Stimulated activated naive CD8-positive, alpha-beta T cell treated with anti-CD3 and anti-CD28 coated beads, Interleukin-15, amount 100 ng/mL, for 72 hours (primary cell): ENCODE measurements around the gene RANBP3.

Source experiments
- ATAC-seq: fragments of 150-1000 bp; cut with Tn5 transposase; 2 replicates; pipeline ENCODE4 v1.10.0; 2021; ENCODE audit warnings: mild to moderate bottlenecking, moderate library complexity
- DNase-seq, 2 donors: peaks; one replicate each; pipeline ENCODE4 v3.0.0; 2021 to 2022
- H3K27ac Mint-ChIP-seq, 2 donors: one replicate each; pipeline ENCODE4 v1.8.0; 2022; ENCODE audit warnings: mild to moderate bottlenecking in 2 of 2, mixed read lengths in 2 of 2, moderate library complexity in 2 of 2
- H3K27me3 Mint-ChIP-seq: one replicate; pipeline ENCODE4 v1.8.0; 2022; ENCODE audit warnings: mixed read lengths
- H3K4me1 Mint-ChIP-seq: one replicate; pipeline ENCODE4 v1.8.0; 2022; ENCODE audit warnings: mild to moderate bottlenecking, mixed read lengths
- H3K4me3 Mint-ChIP-seq, 2 donors: one replicate each; pipeline ENCODE4 v1.8.0; 2022; ENCODE audit warnings: mild to moderate bottlenecking in 2 of 2, mixed read lengths in 2 of 2, moderate library complexity in 1 of 2
- H3K9me3 Mint-ChIP-seq, 2 donors: one replicate each; pipeline ENCODE4 v1.8.0; 2022; ENCODE audit warnings: mixed read lengths in 2 of 2

Gene RANBP3

DNA sequence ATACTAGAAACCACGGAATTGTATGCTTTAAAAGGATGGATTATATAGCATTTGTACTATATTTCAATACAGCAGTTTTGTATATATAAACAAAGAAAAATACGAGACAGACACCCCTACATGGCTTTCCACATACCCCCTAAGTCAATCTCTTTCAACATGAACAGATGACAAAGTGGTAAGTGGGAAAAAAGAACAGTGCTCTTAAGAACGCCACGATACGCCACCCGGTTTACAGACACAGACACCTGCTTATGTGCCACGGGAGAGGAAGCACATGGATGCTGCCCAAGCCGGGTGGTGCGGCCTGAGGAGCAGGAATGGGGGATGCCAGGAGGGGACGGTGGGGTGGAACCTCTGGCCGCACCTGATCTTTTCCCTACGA lies 55.8 kb downstream of the RANBP3 start:
- H3K27me3 Mint-ChIP-seq, result no peaks in the 10 kb centered on the region
- no peaks in the 10 kb centered on the region for H3K9me3 Mint-ChIP-seq
- no peak overlapping the region for H3K4me3 Mint-ChIP-seq
- no peak for ATAC-seq
- H3K27ac Mint-ChIP-seq, result no peak overlapping the region
- no peak for DNase-seq
- no peaks in the 10 kb centered on the region for H3K4me1 Mint-ChIP-seq

DNA sequence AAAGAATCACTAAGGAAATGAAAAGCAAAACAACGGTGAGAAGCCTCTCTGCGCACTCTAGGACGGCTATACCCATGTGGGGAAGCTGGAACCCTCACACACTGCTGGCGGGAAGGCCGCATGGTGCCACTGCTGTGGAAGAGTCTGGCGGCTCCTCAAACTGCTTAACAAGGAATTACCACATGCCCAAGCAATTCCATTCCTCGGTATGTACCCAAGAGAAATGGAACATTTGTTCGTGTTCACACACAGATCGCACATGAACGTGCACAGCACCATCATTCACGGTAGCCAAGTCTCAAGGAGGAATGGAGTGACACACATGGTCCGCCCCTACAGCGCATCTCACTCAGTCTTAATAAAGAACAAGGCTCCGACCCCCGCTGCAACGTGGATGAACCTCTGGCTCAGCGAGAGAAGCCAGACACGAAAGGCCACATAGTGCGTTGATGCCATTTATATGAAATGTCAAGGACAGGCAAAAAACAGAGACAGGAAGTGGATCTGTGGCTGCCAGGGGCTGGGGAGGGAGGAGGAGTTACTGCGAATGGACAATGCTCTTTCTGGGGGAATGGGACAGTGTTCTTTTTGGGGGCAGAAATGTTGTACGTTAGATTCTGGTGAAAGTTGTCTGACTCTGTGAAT lies 56.3 kb downstream of the RANBP3 start:
- no peaks in the 10 kb centered on the region for H3K9me3 Mint-ChIP-seq
- ATAC-seq (no peak), DNase-seq (no peak)
- H3K4me1 Mint-ChIP-seq, result no peaks in the 10 kb centered on the region
- H3K4me3 Mint-ChIP-seq, result no peak overlapping the region
- peak overlapping the region in 1 of 2 donors; percentile 6 for H3K27ac Mint-ChIP-seq
- no peaks in the 10 kb centered on the region for H3K27me3 Mint-ChIP-seq

DNA sequence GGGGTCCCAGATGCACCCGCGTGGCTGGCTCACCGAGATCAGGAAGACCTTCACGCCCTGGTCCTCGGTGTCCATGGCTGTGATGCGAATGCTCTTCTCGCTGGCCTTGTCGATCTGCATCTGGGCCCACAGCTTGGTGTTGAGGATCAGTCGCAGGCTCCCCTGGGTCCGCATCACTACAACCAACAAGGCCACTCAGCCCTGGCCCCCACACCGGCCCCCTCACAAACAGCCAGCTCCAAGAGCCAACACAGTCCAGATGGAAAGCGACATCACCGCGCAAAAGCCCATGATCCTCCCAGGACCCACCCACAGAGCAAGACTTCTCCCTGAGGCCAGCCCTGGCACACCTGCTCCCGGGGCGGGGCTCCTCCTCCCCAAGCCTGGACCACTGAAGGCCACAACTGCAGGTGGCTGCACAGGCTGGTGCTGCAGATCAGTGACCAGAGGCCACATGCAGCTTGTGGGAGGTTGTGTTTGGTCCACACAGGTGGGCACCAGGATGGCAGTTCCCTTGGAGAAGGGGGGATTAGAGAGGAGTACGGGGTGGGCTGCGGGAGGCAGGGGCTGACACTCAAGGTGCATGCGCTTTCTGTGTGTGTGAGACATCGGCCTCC lies 59.4 kb downstream of the RANBP3 start:
- Mint-ChIP-seq H3K27ac (peak overlapping the region in 1 of 2 donors; percentile 87), H3K4me1 (no peaks in the 10 kb centered on the region), H3K27me3 (no peaks in the 10 kb centered on the region), H3K4me3 (no peak overlapping the region), H3K9me3 (no peaks in the 10 kb centered on the region)
- DNase-seq (no peak), ATAC-seq (no peak)

DNA sequence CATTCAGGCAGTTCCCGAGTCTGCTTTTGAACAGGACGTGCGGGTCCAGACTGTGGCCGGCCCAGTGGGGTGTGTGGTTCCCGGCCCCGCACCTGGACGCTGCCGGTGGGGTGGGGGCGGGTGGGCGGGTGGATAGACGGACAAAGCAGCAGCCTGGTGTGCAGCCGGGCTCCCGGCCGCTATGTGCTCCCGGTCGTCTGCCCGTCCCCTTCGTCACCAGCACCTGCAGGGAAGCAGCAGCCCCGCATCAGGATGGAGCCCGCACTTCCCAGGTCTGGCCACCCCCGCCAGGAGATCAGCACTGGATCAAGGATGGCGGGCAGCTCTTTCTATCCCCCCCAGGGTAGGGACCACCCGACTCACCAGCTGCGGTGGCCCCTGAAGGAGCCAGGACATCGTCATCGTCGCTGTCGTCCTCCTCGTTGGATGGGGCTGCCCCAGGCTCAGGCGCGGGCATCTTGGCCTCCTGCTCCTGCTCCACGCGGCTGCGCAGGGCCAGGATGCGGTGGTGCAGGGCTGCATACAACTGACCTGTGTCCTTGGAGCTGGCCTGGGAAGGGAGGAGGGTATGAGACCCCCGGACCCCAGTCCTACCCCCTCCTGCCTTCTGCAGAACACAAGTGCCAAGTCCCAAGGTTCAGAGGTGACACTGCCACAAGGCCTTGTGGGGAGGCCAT lies 60.4 kb downstream of the RANBP3 start:
- Mint-ChIP-seq H3K27ac (no peak overlapping the region), H3K4me1 (no peaks in the 10 kb centered on the region), H3K27me3 (no peaks in the 10 kb centered on the region), H3K4me3 (no peak overlapping the region), H3K9me3 (no peaks in the 10 kb centered on the region)
- ATAC-seq (no peak), DNase-seq (no peak)

DNA sequence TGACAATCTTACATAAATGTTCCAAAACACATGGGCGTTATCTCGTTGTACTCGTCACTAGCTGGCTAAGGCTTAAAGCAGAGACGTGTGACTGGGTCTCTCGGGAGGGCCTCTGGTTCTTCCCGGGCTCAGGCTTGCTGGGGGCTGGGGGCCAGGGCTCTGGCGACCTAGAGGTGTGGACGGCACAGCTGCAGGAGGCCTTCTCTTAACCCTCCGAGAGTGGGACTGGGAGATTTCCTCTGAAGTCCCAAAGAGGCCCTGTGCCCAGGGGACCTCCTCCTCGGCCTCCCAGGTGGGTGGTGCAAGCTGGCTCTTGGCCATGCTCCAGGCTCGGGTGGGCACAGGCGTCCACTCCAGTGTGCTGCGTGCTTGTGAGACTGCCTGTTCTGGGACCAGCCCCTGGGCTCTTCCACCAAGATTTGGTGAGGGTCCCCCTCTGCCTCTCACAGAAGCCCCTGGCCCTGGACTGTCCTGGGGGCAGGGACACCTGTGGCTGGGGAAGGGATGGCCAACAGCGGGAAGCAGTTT lies 61.7 kb downstream of the RANBP3 start:
- DNase-seq (no peak), ATAC-seq (no peak)
- no peaks in the 10 kb centered on the region for H3K4me1 Mint-ChIP-seq
- H3K9me3 Mint-ChIP-seq, result no peaks in the 10 kb centered on the region
- no peaks in the 10 kb centered on the region for H3K27me3 Mint-ChIP-seq
- no peak overlapping the region for H3K27ac Mint-ChIP-seq
- H3K4me3 Mint-ChIP-seq, result no peak overlapping the region

DNA sequence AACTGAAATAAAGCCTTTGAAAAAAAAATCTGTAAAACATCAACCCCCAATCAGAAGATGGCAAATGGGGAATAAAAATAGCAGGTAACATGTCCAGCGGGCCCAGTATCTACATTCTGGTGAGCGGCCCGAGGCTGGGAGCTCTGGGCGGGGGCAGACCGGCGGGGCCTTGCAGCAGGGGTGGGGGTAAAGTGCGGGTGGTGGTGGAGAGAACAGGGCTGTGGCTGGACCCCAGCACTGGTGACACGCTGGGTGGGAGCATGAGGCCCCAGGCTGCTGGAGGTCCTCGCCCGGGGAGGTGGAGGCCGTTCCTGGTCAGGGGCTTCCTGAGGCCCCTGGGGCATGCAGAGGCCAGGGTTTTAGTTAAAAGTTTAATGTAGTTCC lies 62.2 kb downstream of the RANBP3 start:
- Mint-ChIP-seq H3K9me3 (no peaks in the 10 kb centered on the region), H3K27me3 (no peaks in the 10 kb centered on the region), H3K4me3 (no peak overlapping the region), H3K4me1 (no peaks in the 10 kb centered on the region), H3K27ac (no peak overlapping the region)
- DNase-seq, result no peak
- peak; percentile 26 for ATAC-seq

DNA sequence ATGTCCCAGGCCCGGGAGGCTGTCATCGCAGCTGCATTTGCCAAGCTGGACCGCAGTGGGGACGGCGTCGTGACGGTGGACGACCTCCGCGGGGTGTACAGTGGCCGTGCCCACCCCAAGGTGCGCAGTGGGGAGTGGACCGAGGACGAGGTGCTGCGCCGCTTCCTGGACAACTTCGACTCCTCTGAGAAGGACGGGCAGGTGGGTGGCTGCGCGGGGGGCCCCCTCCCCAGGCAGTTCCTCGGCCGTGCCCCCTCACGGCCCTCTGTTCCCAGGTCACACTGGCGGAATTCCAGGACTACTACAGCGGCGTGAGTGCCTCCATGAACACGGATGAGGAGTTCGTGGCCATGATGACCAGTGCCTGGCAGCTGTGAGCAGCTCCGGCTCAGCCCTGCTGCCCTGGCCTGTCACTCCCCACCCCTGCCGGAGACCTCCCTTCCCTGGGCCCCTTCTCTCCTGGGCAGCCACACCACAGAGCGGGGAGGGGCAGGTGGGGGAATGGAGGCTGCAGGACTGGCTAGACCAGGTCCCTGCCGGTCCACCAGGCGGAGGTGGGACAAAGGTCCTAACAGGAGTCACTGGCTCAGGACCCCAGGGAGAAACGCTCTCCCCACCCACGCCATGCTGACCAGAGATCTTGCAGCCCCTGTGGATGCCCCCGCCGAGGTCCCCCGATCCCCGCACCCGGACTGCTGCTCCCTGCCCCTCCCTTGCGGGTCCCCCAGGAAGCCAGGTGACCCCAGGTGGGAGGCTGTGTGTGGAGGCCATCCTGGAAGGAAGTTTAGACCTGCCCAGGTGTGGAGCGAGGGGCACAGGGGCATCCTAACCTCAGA lies 62.8 kb downstream of the RANBP3 start:
- no peak overlapping the region for H3K4me3 Mint-ChIP-seq
- no peaks in the 10 kb centered on the region for H3K27me3 Mint-ChIP-seq
- H3K4me1 Mint-ChIP-seq, result no peaks in the 10 kb centered on the region
- DNase-seq (no peak), ATAC-seq (peak; percentile 23)
- peak overlapping the region in 1 of 2 donors; percentile 85 for H3K27ac Mint-ChIP-seq
- H3K9me3 Mint-ChIP-seq, result no peaks in the 10 kb centered on the region

DNA sequence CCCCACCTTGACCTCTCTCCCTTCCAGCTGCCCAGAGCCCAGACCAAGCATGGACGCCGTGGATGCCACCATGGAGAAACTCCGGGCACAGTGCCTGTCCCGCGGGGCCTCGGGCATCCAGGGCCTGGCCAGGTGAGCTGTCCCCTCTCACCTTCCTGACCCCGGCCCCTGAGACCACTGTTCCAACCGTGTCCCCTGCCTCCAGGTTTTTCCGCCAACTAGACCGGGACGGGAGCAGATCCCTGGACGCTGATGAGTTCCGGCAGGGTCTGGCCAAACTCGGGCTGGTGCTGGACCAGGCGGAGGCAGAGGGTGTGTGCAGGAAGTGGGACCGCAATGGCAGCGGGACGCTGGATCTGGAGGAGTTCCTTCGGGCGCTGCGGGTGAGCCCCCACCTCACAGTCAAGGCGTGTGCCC lies 63.6 kb downstream of the RANBP3 start:
- no peaks in the 10 kb centered on the region for H3K27me3 Mint-ChIP-seq
- H3K4me1 Mint-ChIP-seq, result no peaks in the 10 kb centered on the region
- H3K9me3 Mint-ChIP-seq, result no peaks in the 10 kb centered on the region
- H3K27ac Mint-ChIP-seq, result peak overlapping the region; percentile 40 to 85
- DNase-seq (no peak), ATAC-seq (peak; percentile 7)
- H3K4me3 Mint-ChIP-seq, result no peak overlapping the region

DNA sequence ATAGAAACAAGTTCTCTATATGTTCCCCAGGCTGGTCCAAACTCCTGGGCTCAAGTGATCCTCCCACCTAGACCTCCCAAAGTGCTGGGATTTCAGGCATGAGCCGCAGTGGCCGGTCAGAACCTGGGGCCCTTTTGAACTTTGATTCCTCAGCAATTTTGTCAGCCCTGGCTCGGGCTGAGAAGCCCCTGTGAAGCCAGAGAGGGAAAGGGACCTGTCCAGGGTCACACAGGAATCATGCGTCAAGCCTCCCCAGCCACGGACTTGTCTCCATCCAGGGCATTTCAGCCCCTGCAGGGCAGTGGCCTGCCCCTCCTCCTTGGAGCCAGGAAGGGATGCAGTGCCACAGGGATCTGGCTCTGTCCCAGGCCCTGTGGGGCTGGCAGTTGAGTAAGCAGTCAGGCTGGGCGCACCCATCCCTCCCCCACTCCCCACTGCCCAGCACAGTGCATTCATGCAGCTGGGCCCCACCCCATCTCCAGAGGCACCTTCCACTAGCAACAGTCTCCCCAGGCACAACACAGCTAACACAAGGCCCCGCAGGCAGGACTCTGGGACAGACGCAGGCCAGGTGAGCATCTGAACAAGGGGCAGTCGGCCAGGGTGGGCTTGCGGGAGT lies 64.1 kb downstream of the RANBP3 start, which contains the start of gene CAPS:
TSS of gene CAPS (plus strand) at position 516 of the 619 bp plus-strand sequence. CDS start 153 bp downstream, outside the sequence.
- H3K9me3 Mint-ChIP-seq, result no peaks in the 10 kb centered on the region
- no peaks in the 10 kb centered on the region for H3K27me3 Mint-ChIP-seq
- peak within 1 kb of the TSS; percentile 76 to 85 for H3K27ac Mint-ChIP-seq
- H3K4me3 Mint-ChIP-seq, result no peak within 1 kb of the TSS
- no peaks in the 10 kb centered on the region for H3K4me1 Mint-ChIP-seq
- DNase-seq, result no peak
- ATAC-seq, result no peak

DNA sequence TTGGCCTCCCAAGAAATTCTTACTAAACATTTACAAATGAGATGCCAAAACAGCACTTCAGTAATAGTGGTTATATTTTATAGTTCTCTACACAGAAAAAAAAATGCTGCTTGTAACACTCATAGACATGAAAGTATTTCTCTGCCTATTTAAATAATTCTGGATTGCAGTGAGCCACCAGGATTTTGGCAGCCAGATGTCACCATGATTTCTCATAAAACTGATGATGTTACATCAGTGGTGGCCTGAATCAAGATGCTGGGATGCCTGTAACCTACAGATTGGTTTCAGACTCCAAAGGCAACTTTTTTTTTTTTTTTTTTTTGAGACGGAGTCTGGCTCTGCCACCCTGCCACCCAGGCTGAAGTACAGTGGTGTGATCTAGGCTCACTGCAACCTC lies 66.6 kb downstream of the RANBP3 start:
- peaks cover 18% of the 10 kb centered on the region for H3K4me1 Mint-ChIP-seq
- H3K4me3 Mint-ChIP-seq, result no peak overlapping the region
- H3K27ac Mint-ChIP-seq, result no peak overlapping the region
- H3K27me3 Mint-ChIP-seq, result no peaks in the 10 kb centered on the region
- DNase-seq, result no peak
- ATAC-seq, result no peak
- H3K9me3 Mint-ChIP-seq, result no peaks in the 10 kb centered on the region

DNA sequence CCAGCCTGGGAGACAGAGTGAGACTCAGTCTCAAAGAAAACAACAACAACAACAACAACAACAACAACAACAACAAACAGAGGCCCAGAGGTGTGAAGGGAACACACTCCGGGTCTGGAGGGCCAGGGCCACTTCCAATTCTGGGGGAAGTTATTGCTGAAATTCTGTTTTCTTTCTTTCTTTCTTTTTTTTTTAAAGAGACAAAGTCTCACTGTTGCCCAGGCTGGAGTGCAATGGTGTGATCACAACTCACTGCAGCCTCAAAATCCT lies 67.4 kb downstream of the RANBP3 start:
- no peak overlapping the region for H3K4me3 Mint-ChIP-seq
- no peak for DNase-seq
- peak overlapping the region in 1 of 2 donors; percentile 86 for H3K27ac Mint-ChIP-seq
- H3K27me3 Mint-ChIP-seq, result no peaks in the 10 kb centered on the region
- H3K9me3 Mint-ChIP-seq, result no peaks in the 10 kb centered on the region
- H3K4me1 Mint-ChIP-seq, result peaks cover 26% of the 10 kb centered on the region
- ATAC-seq, result no peak

DNA sequence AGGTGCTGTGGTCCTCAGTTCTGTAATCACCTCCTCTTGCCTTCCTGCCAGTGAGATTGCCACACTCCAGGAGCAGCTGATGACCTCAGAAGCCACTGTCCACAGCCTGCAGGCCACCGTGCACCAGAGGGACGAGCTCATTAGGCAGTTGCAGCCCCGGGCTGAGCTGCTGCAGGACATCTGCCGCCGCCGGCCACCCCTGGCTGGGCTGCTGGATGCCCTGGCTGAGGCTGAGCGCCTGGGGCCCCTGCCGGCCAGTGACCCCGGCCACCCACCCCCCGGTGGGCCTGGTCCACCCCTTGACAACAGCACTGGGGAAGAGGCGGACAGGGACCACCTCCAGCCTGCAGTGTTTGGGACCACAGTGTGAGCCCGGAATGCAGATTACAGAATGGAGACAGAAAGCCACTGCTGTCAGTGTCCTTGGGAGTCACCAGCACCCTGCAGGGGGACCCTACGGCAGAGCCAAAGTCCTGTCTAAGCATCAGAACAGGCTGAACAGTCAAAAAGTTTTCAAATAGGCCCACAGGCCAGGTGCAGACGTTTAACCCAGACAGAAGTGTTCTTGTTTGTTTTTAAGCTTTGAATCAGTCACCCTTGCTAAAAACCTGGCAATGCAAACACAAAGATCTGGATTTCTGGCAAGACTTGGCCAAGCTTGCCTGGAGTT lies 69.0 kb downstream of the RANBP3 start:
- Mint-ChIP-seq H3K9me3 (no peaks in the 10 kb centered on the region), H3K27ac (peak overlapping the region in 1 of 2 donors; percentile 19), H3K4me3 (no peak overlapping the region), H3K27me3 (no peaks in the 10 kb centered on the region), H3K4me1 (peaks cover 29% of the 10 kb centered on the region)
- DNase-seq (no peak), ATAC-seq (no peak)

DNA sequence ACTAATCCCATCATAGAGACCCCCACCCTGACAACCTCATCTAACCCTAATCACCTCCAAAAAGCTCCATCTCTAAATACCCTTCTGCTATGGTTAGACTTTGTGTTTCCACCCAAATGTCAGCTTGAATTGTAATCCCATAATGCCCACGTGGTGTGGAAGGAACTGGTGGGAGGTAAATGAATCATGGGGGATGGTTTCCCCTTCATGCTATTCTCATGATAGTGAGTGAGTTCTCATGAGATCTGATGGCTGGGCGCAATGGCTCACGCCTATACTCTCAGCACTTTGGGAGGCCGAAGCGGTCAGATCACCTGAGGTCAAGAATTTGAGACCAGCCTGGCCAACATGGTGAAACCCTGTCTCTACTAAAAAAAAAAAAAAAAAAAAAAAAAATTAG lies 70.7 kb downstream of the RANBP3 start:
- Mint-ChIP-seq H3K27ac (peak overlapping the region in 1 of 2 donors; percentile 35), H3K4me1 (peaks cover 44% of the 10 kb centered on the region), H3K9me3 (no peaks in the 10 kb centered on the region), H3K27me3 (no peaks in the 10 kb centered on the region), H3K4me3 (peak overlapping the region; percentile 28 to 61)
- no peak for DNase-seq
- ATAC-seq, result no peak

DNA sequence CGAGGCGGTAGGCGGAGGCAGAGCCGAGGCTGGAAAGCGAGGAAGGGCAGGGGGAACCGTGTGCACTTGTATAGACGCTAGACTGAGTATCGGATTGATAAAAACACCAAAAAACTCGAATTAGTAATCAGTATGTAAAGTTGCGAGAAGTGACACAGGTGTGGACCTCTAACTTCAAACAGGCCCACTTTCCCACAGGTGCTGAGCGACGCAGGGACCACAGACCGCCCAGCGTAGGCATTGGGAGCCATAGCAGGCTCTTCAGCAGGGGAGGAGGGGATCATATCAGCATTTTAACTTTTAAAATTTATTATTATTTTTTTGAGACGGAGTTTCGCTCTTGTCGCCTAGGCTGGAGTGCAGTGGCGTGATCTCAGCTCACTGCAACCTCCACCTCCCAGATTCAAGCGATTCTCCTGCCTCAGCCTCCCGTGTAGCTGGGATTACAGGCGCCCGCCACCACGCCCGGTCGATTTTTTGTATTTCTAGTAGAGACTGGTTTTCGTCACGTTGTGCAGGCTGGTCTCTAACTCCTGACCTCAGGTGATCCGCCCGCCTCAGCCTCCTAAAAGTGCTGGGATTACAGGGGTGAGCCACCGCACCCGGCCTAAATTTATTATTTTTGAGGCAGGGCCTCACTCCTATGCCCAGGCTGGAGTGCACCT lies 72.7 kb downstream of the RANBP3 start:
- peak overlapping the region; percentile 98 to 99 for H3K4me3 Mint-ChIP-seq
- H3K27me3 Mint-ChIP-seq, result no peaks in the 10 kb centered on the region
- no peak for DNase-seq
- no peaks in the 10 kb centered on the region for H3K9me3 Mint-ChIP-seq
- no peak for ATAC-seq
- peak overlapping the region; percentile 85 to 100 for H3K27ac Mint-ChIP-seq
- H3K4me1 Mint-ChIP-seq, result peaks cover 61% of the 10 kb centered on the region
